GM03348 (cell line): ENCODE data around the gene COX4I1.

Experiments
- DNase-seq: peaks from one replicate; pipeline ENCODE4 v3.0.0; 2012; ENCODE audit warnings: low spot score

The COX4I1 gene

DNA sequence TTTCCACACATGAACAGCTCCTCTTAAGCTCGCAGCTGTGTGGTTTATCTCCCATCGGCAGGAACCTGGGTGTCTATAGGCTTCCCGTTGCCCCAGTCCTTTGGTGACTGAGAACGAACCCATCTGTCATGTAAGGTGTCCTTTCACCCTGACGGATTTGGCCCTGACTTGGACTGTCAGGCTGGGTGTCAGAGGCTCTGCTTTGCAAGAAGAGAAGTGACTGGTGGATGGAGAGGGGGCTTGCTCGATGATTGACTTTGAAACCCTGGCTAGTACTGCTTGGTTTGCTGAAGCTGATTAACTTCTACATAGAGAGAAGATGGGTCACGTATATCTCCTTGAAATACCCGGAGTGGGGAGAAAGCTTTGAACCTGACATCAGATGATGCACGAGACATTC, 42.9 kb downstream of the COX4I1 start:
- DNase-seq, result no peak

DNA sequence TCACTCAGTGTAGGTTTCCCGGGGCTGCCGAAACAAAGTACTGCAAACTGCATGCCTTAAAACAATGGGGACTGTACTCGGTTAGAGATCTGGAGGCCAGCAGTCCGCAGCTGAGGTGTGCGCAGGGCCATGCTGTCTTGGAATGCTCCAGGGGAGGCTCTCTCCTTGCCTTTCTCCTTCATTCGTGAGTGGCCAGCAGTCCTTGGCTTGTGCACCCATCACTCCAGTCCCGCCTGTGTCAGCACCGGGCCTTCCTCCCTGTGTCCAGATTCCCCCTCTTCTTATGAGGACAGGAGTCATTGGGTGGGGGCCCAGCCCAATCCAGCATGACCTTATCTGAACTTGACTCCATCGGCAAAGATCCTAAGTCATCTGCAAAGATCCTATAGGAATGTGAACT, 43.4 kb downstream of the COX4I1 start:
- DNase-seq, result no peak

DNA sequence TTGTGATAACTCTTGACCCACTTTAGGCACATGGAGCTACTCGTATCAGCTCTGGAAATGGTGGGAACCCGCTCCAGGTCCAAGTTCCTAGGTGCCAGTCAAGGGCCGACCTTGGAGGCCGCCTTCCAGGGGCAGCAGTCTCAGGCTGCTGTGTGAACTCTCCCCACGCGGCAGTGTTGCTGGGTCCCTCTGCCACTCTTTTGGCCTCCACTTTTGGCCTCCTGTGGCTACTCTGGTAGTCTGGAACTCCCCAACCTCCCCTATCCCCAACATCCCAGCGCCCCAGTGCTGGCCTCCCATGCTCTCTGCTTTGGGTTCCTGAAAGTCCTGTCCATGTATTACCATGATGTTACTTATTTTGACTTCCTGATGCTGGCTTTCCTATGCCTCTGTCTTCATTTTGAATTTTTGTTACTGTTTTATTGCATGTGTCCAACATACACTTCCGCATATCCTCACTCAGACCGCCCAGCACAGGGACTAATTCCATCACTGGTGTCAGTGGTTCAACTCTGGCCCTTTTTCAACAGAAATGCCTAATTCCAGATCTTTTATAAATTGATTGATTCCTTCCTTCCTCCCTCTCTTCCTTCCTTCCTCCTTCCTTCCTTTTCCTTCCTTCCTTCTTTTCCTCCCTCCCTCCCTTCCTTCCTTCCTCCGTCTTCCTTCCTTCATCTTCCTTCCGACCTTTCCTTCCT, 44.1 kb downstream of the COX4I1 start:
- DNase-seq, result no peak

DNA sequence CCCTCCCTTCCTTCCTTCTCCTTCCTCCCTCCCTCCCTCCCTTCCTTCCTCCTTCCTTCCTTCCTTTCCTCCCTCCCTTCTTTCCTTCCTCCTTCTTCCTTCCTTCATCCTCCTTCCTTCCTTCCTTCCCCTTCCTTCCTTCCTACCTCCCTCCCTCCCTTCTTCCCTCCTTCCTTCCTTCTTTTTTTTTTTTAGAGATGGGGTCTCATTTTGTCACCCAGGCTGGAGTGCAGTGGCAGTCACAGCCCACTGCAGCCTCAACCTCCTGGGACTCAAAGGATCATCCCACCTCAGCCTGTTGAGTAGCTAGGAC, 44.6 kb downstream of the COX4I1 start:
- DNase-seq, result no peak

DNA sequence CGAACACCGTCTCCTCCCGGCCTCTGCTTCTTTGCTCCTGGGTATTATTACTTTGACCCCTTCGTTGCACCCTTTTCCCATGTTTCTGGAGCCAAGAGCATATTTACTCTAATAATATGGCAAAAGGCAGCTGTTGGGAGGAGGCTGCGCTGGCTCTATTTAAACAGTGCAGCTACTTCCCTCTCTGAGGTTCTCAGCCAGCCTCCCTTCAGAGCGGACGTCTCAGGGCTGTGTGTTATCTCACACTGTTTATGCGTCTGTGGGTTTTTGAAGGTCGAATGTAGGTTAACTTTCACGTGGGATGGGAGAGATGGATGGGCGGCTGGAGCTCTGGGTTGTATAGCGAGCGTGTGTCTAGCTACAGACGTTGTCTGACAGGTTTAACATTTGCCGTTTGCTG, 45.3 kb downstream of the COX4I1 start:
- DNase-seq, result no peak

DNA sequence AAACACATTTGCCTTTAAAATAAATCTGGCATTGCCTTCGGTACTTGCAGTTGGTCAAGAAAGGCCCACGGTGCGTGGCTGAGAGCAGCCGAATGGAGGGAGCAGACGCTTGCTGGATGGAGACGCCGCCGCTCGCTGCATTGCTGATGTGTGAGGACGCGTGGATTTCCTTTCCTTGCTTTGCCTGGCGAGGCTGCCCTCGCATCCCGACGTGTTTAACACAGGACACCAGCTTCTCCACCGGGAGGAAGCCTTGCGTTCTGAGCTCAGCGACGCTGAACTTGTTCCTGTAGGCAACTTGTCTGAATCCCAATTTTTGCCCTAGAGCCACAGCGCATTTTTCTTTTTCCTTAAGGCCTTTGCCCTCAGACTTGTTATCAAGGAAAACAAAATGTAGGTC, 45.8 kb downstream of the COX4I1 start:
- DNase-seq, result no peak

DNA sequence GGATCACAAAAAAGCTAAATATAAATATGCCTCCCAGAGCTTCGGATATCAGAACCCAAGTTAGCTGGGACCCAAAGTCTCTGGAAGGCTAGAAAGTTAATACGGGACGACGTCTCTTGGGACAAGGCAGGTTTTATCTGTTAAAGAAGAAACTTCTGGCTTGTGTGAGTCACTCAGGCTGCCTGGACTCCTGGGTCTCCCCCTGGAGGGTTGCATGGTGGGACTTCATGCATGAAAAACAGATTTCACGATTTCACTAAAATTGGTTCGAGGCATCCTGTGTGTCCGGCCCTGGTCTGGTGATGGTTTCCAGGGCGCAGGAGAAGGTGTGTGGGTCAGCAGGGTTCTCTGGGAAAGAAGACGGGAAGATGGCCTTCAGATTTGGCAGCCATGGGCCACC, 47.0 kb downstream of the COX4I1 start:
- no peak for DNase-seq

DNA sequence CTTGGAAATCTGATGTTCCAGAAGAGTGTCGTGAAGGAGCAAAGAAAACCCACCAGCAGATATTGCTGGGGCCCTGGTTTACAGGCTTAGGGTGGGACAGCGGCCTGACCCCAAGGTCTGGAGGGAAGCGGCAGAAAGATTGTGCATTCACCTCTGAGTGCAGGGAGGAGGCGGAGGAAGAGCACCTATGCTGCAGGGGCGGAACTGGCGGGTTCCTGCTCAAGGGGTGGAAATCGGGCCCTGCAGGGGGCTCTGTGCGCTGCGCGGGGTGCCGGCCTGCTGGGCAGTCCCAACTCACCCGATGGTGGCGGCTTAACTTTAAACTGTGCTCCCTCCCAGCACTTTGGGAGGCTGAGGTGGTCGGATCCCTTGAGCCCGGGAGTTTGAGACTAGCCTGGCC, 47.5 kb downstream of the COX4I1 start:
- DNase-seq, result no peak

DNA sequence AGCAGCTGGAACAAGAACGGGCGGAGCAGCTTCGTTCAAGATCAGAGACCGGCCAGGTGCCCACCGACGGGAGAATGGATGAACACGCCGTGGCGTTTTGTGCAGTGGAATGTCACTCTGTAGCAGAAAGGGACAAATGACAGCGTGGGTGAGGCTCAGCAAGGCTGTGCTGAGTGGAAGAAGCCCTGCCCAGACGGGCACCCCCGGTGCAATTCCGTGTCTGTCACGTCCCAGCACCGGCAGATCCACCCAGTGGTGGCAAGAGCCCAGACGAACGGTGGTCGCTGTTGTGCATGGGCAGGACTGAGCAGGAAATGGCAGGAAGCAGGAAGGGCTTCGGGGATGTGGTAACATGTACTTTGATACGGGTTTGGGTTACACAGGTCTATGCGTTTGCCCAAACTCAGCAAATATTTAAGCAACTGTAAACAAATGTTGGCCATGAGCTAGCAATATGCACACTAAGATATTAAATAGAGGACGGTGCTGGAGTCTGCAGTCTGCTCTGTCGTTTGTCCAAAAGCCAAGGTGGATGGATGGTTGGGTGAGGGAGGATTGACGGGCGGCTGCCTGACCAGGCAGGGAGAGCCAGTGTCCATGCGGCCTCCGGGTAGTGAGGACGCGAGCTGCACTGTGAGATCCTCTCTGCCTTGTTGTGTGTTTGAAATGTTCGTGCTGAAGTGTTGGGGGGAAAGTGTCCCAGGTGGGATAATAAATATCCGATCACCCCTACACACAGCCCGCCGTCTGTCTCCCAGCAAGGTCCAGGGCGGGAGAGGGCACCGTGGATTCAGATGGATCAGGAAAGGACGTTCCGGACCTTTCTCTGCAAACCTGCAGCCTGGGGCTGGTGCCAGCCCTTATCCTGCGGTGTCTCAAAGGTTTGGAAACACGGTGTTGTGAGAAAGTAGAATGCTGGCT, 48.4 kb downstream of the COX4I1 start:
- no peak for DNase-seq

DNA sequence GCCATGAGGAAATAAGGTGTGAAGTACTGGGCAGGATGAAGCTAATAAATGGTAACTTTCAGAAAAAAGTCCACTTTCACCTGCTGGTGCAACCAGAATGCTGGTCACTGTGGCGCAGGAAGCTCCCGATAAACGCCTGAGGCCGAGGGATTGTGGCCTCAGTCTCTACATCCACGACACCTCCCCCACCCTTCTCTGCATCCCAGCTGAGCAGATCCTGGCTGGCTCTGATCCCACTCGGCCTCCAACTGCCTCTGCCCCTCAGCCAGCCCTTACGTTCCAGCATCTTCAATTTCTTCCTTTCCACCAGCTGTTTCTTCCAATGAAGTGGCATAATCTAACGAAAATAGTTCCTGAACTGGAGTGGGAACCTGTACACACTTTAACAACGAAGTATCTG, 49.5 kb downstream of the COX4I1 start:
- no peak for DNase-seq

DNA sequence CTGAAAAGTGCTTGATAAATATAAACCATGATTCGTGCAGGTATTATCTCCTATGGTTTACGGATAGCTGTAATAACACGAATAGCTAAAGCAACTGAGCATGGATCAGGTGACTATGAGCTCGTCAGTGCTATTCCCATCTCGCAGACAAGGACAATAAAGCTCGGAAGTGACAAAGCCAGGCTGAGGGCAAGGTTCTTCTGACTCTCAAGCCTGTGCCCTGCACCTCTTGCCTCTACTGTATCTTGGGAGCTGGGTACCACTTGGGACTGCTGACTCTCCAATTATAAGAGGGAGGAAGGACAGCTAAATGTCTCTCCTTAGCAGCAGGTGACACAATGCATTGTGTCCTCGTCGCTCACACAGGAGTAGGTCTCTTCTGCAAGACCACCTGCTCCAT, 49.9 kb downstream of the COX4I1 start:
- DNase-seq, result no peak

DNA sequence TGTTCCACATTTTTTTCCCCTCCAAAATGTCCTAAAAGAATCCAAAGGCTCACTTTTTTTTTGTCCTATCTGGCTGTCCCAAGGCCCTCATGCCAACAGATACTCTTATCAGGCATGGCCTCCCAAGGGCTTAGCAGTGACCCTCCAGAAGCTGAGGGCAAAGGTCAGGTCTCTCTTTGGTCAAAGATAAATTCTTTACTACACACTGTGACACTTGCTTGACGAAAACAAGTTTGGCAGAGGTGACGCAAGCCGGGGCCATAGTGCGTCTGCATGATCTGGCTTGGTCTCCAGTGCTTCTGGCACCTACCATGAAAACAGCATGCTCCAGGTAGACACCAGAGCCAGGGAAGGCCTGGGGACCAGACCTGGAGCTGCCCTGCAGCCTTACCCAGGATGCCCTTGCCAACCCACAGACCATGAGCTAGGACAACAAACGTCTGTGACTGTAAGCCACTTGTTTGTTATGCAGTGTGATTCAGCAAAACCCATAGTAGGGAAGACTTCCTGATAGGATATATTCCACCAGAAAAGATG, 50.9 kb downstream of the COX4I1 start:
- no peak for DNase-seq

DNA sequence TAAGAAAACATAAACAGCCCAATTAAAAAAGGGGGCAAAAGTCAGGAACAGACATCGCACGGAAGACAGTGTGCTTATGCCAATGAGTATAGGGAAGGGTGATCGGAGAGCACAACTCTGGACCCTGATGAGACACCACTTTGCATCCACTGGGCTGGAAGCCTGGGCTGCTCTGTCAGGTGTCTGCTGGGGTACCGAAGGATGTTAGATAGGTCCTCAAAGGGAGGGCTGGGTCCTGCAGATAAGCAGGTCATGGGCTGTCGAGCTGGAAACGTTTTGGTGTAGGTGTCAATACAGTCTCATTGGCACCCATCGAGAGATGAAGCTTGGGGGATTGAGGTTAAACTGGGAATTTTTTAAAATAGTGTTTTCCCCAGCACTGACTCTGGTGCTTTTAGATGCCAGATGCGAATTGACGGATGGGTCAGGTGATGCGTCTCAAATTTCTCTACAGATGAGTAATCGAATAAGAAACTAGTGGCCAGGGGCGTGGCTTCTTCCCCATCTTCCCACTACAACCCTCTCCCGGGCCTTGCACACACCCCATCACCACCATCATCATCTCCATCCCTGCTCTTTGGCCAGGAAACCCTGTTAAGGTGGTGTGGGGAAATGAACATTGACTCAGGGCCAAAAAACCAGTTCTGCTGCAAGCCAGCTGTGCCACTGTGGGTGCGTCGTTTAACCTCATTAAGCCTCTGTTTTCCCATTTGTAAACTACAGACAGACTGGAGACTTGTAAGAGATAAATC, 51.7 kb downstream of the COX4I1 start:
- no peak for DNase-seq

DNA sequence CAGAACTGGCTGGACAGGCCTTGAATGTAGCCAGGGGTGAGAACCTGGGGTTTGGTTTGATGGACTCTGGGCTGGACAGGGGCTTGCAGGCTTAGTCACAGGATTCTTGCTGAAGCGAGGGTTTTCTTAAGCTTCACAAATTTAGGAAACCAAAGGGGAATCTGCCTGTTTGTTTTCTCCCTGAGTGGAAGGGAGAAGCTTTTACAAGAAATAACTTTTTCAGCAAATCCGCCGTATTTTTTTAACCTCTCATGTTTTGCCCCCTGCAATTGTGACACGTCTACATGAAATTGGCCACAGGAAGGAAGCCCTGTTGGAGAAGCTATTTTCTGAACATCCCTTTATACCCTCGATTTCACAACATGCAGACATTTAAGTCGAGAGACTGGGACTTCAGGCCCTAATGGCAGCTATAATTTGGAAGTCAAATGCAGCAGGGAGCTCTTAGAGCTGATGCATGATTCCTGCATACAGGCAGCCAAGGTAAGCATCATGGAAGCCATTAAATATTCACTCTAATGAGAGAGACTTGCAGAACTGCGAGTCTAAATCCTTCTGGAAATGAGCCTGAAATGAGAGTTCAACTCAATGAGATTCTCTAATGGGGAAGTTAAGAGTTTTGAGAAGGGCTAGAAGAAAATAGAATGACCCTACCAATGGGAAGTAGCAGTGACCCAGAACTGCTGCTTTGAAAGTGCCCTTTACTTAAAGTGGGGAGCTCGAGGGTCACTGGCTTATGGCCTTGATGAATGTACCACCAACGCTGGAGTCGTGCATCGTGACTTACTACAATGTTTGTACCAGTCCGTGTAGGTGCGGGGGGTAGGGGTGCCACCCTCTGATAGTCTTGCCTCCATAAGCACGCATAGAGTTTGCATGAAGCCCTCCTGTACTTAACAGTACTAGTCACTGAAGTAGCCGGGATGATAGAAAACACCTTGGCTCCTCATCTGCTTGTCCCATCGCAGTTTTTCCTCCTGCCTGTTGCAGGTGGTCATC, 54.4 kb downstream of the COX4I1 start:
- no peak for DNase-seq

DNA sequence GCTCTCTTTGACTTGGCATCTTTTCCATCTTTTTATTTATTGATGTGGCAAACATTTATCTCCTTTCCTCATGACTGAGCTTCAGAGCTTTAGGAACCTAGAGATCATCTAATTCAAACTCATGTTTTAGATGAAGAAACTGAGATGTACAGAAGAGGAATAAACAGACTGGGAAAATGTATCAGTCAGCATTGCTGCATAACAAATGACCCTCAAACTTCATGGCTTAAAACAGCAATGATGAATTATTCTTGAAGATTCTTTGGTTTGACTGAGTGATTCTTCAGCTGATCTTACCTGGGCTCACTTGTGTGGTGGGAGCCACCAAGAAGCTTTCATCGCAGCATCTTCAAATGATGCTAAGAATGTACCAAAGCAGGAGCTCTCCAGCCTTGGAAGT, 55.4 kb downstream of the COX4I1 start:
- no peak for DNase-seq

DNA sequence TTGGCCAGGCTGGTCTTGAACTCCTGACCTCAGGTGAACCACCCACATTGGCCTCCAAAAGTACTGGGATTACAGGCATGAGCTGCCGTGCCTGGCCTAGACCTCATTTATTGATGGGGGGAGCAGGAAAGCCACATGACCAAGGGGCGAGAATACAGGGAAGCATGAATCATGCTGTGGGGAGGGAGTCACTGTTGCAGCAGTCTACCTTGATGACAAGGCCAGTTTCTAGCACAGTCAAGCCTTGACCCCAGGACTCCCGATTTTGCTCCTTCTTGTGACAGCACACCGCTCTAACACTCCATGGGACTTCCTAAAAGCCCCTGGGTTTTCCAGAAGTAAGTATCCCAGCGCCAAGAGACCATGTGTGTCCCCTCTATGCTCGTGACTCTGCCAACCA, 56.6 kb downstream of the COX4I1 start:
- DNase-seq, result no peak

DNA sequence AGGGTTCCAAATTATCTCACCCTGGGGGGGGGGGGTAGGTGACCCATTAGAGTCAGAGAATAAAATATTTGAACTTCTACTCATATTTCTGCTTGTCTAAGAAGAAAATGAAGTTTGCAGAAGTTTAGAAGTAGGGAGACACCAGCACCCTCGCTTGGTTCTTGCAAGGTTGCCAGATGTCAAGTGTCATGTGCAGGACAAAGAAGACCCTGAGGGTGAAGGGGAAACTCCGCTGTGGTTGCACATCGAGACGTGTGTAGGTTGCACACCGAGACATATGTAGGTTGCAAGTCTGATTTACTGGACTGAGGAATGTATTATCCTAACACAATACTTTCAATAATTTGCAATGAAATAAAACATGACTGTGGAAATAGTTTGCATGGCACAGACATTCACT, 57.1 kb downstream of the COX4I1 start:
- no peak for DNase-seq
